ENCODE data around the gene RPL13. TPM values are rescaled to one million over a fixed set of nuclear protein-coding genes. Genes with fewer than 3 reads are reported as not detected.

Gene RPL13
- total and polyA plus RNA-seq, 9 of the 15 experiments (the other 6 are each of a cell fraction or from before 2014, with no cell fraction given), result 227 to 6,042 (median 1,633) TPM

GRCh38 chr16:89610108-89610453 is 49.6 kb downstream of the RPL13 start:
- peaks cover 19 to 53% of the 10 kb centered on the region in 2 experiments; a peak in 4 of 5 replicates for H3K4me1 ChIP-seq (replicated peaks in 1 of 2; ENCODE audit: control insufficient read depth in 2 of 2, insufficient read depth in 2 of 2, low read length in 2 of 2)
- in situ Hi-C loops (cut with MboI) (no loop called here), intact Hi-C loops (cut with micrococcal nuclease) (no loop called here)
- H3K4me2 ChIP-seq (ENCODE audit: insufficient read depth, low read length), result no peak overlapping the region
- no peak for FAIRE-seq
- no peaks in the 10 kb centered on the region for H3K79me2 ChIP-seq (ENCODE audit: control insufficient read depth, insufficient read depth, low read length)
- WGBS (ENCODE audit: insufficient coverage, low coverage, missing lambda C conversion rate), result 16% methylated on average over 1 of the region's 1 CpG
- H4K20me1 ChIP-seq (replicated peaks; ENCODE audit: control insufficient read depth, insufficient read depth, low read length), result no peaks in the 10 kb centered on the region
- no peak overlapping the region for H3K27ac ChIP-seq (ENCODE audit: extremely low read depth, low read depth, low read length)
- no peak overlapping the region for H3K9ac ChIP-seq (ENCODE audit: insufficient read depth in 1 of 2, low read depth in 2 of 2, low read length in 2 of 2)
- TF ChIP-seq RFX5 (IDR thresholded peaks at IDR 0.05; ENCODE audit: low read depth, low read length), result no peak
- TF ChIP-seq, protein P1, sequence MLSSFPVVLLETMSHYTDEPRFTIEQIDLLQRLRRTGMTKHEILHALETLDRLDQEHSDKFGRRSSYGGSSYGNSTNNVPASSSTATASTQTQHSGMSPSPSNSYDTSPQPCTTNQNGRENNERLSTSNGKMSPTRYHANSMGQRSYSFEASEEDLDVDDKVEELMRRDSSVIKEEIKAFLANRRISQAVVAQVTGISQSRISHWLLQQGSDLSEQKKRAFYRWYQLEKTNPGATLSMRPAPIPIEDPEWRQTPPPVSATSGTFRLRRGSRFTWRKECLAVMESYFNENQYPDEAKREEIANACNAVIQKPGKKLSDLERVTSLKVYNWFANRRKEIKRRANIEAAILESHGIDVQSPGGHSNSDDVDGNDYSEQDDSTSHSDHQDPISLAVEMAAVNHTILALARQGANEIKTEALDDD (IDR thresholded peaks at IDR 0.05), result no peak
- 0 out of 2 replicates have a peak, but pooled peaks have one; percentile 19 for TF ChIP-seq GATAD2B (IDR thresholded peaks at IDR 0.05; ENCODE audit: borderline replicate concordance)
- TF ChIP-seq FOXK1 (CRISPR knock-in tag; IDR thresholded peaks at IDR 0.05; ENCODE audit: borderline replicate concordance), result no peak
- TF ChIP-seq, protein P2, sequence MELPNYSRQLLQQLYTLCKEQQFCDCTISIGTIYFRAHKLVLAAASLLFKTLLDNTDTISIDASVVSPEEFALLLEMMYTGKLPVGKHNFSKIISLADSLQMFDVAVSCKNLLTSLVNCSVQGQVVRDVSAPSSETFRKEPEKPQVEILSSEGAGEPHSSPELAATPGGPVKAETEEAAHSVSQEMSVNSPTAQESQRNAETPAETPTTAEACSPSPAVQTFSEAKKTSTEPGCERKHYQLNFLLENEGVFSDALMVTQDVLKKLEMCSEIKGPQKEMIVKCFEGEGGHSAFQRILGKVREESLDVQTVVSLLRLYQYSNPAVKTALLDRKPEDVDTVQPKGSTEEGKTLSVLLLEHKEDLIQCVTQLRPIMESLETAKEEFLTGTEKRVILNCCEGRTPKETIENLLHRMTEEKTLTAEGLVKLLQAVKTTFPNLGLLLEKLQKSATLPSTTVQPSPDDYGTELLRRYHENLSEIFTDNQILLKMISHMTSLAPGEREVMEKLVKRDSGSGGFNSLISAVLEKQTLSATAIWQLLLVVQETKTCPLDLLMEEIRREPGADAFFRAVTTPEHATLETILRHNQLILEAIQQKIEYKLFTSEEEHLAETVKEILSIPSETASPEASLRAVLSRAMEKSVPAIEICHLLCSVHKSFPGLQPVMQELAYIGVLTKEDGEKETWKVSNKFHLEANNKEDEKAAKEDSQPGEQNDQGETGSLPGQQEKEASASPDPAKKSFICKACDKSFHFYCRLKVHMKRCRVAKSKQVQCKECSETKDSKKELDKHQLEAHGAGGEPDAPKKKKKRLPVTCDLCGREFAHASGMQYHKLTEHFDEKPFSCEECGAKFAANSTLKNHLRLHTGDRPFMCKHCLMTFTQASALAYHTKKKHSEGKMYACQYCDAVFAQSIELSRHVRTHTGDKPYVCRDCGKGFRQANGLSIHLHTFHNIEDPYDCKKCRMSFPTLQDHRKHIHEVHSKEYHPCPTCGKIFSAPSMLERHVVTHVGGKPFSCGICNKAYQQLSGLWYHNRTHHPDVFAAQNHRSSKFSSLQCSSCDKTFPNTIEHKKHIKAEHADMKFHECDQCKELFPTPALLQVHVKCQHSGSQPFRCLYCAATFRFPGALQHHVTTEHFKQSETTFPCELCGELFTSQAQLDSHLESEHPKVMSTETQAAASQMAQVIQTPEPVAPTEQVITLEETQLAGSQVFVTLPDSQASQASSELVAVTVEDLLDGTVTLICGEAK (IDR thresholded peaks at IDR 0.05), result 0 out of 2 replicates have a peak, but pooled peaks have one; percentile 1
- TF ChIP-seq, protein P2 (CRISPR knock-in tag; IDR thresholded peaks at IDR 0.05), result no peak
- TF ChIP-seq CBX8 (IDR thresholded peaks at IDR 0.05; ENCODE audit: borderline replicate concordance, extremely low read depth, low read depth, low read length, poor library complexity, severe bottlenecking), result no peak
- TF ChIP-seq ZNF583 (CRISPR knock-in tag; IDR thresholded peaks at IDR 0.05), result no peak
- TF ChIP-seq ZFPM2 (CRISPR knock-in tag; IDR thresholded peaks at IDR 0.05), result no peak
- no peak for TF ChIP-seq FOXA1 (IDR thresholded peaks at IDR 0.05; ENCODE audit: borderline replicate concordance)
- peak; percentile 50; the same call in 1 of the 2 replicates for TF ChIP-seq MIER1 (IDR thresholded peaks at IDR 0.05; ENCODE audit: low read depth)
- TF ChIP-seq HMG20B (CRISPR knock-in tag; IDR thresholded peaks at IDR 0.05), result no peak
- TF ChIP-seq TAF9B (IDR thresholded peaks at IDR 0.05; ENCODE audit: partially characterized antibody), result no peak
- no peak for TF ChIP-seq ZKSCAN8 (CRISPR knock-in tag; IDR thresholded peaks at IDR 0.05)
- CTCF ChIA-PET (ENCODE audit: low intra/inter-chr PET ratio), result no interaction called here
- no peaks in the 10 kb centered on the region for H3K9me3 ChIP-seq (replicated peaks; ENCODE audit: control insufficient read depth, insufficient read depth, low read depth, low read length)
- peak overlapping the region; percentile 86 for H2AFZ ChIP-seq (ENCODE audit: low read depth, low read length)
- H3K27me3 ChIP-seq (ENCODE audit: control insufficient read depth in 2 of 2, insufficient read depth in 2 of 2, low read length in 2 of 2), result no peaks in the 10 kb centered on the region
- no peak overlapping the region for H3K4me3 ChIP-seq
- ATAC-seq, result no peak
- no peaks in the 10 kb centered on the region for H3K9me1 ChIP-seq (ENCODE audit: control insufficient read depth, insufficient read depth, low read length)
- POLR2A ChIA-PET, result no interaction called here
- no TSS peak for BruUV-seq (replicated peaks)
- no peak for DNase-seq (ENCODE audit: extremely low read depth in 1 of 4, low spot score in 3 of 4)
- no peaks in the 10 kb centered on the region for H3K36me3 ChIP-seq (ENCODE audit: control insufficient read depth, insufficient read depth, low read length)
